H1 (cell line): ENCODE results near the gene VAX1.
A peak's percentile ranks its signal among the peaks of the same experiment; 100 is the strongest.

Experiments
- EP300 ChIP-seq, 2 experiments: IDR thresholded peaks; 1 replicate in 1 of 2; 2 replicates in 1 of 2; pipeline ENCODE4 v1.6.1; 2011 to 2012; ENCODE audit warnings: low read depth in 2 of 2, low read length in 2 of 2, mild to moderate bottlenecking in 2 of 2, borderline replicate concordance in 1 of 2, inconsistent platforms in 1 of 2, moderate library complexity in 1 of 2
- NRF1 ChIP-seq: IDR thresholded peaks from 2 replicates; pipeline ENCODE4 v1.6.1; 2011; ENCODE audit warnings: mild to moderate bottlenecking, low read depth, low read length, improper control_type of control experiment
- TAF1 ChIP-seq: IDR thresholded peaks from 2 replicates; pipeline ENCODE4 v1.6.1; 2011; ENCODE audit warnings: mild to moderate bottlenecking, low read depth, low read length
- TF ChIP-seq, protein P1 (sequence below): IDR thresholded peaks from 2 replicates; pipeline ENCODE4 v1.6.1; 2012; ENCODE audit warnings: inconsistent platforms

DNA sequence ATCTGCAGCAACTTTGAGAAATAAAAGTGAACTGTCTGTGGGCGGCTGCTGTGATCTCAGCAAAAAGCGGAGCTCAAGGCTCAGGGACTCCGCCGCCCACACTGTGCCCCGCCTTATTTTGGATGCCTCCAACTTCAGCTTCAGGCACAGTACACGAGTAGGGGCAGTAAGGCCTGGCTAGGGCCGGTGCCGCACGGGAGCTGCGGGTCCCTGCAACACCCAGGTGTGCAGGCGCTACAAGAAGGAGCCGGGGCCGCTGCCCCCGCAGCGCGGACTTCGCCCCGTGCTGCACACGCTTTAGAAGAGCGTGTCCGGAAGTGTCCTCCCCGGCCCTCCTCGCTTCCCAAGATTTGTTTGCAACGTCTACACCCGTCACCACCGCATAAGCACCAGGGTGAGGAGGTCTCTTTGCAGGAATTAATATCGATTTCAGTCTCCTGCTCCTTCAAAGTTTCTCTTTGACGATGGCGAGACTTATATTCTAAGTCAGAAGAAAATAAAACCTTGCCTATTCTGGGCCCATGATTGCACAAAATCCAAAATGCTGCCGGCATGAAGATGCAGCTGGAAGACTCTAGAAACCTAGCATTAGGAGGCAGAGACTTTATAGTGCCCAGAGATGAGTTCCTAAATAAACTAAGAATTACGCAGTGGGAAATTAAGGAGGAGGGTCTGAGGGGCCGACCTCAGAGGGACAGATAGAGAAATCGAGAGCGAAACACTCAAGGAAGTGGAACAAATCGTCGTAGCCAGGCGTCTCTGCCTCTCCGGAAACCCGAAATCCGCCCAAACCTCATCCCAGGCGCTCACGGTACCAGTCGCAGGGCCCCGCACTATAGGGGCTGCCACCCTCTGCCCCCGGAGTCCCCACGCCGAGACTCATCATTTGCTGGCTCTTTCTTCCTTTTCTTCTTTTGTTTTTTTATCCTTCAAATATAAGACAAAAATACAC lies 6.4 kb downstream of the VAX1 start:
- no peak for TF ChIP-seq TAF1
- TF ChIP-seq, protein P1, sequence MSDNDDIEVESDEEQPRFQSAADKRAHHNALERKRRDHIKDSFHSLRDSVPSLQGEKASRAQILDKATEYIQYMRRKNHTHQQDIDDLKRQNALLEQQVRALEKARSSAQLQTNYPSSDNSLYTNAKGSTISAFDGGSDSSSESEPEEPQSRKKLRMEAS: peak; percentile 53; the same call in 1 of the 2 replicates
- TF ChIP-seq EP300 (IDR thresholded peaks at IDR 0.05; ENCODE audit: borderline replicate concordance in 1 of 2, low read depth in 2 of 2, low read length in 2 of 2): no peak
- no peak for TF ChIP-seq NRF1
